GM11168 (cell line): Measurements from ENCODE around the gene PAEP.
"Not testable (repeated sequence)": the region's sequence is repeated elsewhere in the genome, so short reads cannot be mapped to it uniquely, and the experiment has no call there.

Experiments used
- in situ Hi-C: fragments of 300-500 bp; cut with MboI; formaldehyde crosslinking; loops from one replicate; pipeline ENCODE4 v1.12.0; 2022; ENCODE audit warnings: low sequenced_read_pairs; ENCODE audit not compliant: unreplicated experiment

PAEP gene

DNA sequence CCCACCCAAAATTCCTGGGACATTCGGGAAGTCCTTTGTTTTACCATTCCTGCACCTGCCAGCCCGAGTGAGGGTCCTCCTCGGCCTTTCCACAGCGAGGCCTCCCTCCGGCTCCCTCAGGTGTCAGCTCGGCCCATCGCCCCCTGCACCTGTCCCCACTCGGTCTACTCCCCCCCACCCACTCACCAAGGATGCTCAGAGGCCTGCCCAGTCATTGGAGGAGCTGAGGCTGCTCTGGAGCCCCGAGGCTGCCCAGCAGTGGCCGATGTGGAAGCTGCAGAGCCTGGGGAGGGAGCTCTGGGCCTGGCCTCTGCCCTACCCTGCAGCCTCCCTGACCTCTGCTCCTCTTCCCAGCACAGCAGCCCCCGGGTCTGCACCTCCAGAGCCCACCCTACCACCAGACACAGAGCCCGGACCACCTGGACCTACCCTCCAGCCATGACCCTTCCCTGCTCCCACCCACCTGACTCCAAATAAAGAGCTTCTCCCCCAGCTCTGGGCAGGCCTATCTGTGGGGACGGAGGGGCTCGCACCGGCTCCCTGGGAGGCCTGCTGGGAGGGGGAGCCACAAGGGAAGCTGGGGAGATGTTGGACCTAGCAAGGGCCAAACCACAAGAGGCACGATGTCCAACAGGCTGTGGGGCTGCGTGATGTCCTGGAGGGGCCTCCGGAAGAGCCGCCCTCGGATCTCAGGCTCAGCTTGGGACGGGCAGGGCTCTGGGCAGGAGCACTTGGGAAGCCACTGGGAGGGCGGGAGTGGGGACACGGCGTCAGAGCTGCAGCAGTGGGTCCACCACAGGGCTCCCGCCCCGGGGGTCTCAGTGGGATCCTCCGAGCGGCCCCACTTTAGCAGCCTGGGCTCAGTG, 11.8 kb upstream of the PAEP start:
- in situ Hi-C loops, result not testable (repeated sequence)

DNA sequence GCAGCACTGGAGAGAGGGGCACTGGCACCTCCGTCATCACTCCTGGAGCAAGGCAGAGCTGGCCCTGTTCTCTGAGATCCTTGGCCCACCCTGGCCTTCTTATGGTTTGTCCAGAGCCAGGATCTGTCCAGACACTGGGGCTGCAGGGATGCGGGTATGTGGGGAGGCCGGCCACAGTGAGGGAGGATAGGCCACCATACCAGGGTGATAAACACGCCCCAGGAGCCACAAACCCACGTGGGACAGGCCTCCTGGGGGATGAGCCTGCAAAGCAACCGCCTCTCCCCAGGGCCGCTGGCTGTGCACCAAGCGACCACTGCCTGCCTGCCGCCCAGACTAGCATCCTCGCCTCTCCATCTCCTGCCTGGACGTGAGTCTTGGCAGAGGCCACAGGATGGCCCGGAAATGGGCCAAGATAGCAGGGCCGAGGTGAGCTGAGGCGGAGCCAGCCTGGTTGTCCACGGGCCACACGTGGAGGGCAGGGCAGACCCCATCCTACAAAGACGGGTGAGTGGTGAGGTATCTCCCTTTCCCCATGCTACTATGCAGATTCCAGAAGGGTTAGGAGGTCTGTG, 11.1 kb upstream of the PAEP start:
- in situ Hi-C loops, result no loop called here

DNA sequence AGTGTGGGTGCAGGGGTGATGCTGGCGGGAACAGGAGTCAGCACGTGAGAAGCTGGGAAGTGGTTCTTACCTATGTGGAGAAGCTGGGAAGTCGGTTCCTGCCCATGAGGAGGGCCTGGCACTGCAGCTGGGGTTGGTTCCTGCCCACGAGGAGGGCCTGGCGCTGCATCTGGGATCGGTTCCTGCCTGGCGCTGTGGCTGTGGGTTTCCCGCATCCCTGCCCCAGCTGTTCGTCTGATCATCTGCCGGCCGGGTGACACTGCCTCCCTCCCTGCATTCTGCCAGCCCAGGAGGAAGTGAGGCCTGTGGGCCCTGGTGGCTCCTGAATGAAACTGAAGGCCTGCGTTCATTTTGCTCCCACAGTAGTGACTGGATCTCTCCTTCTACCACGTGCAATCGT, 10.5 kb upstream of the PAEP start:
- in situ Hi-C loops, result no loop called here

DNA sequence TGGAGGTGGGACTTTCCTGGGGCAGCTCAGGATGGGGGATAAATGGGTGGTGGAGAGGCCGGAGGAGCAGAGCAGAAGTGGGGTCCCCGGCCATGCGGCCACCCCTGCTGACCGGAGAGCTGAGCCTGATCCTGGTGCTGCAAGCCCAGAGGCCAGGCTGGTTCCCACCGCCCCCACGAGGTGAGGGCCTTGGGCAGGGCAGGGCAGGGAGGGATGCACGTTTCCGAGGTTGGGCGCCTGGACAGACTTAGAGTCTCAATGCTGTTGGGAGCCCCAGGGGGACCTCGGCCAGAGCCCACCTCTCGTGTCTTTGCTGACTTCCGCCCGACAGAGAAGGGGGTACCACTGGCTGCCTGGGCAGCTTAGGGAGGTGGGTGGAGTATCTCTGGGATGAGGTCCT, 10.1 kb upstream of the PAEP start:
- in situ Hi-C loops, result no loop called here

DNA sequence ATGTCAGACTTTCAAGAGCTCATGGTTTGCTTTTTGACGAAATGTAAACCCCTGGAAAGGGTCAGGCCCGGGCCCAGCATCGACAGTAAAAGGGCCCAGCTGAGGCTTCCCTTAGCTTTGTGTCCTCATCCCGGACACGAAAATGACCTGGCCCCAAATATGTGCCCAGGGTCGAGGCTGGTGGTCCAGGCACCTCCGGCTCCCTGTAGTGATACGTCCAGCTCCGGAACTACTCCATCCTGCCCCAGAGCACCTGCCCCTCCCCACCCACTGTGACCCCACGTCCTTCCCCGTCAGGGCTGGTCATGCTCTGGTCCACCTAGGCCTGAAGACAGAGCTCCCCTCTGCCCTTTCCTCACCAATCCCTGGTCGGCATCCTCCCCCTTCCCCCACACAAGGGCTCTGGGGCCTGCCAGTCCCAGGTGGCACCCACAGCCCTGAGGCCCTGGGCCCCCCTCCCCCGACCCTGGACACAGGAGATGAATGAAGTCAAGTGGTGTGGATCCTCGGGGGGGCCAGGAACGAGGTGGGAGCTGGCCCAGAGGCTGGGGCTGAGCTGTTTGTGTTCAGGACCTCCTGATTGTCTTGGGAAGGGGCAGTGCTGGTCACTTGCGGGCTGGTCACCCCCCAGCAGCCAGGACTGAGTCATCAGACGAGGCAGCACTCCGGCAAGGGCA, 9.4 kb upstream of the PAEP start:
- in situ Hi-C loops, result no loop called here

DNA sequence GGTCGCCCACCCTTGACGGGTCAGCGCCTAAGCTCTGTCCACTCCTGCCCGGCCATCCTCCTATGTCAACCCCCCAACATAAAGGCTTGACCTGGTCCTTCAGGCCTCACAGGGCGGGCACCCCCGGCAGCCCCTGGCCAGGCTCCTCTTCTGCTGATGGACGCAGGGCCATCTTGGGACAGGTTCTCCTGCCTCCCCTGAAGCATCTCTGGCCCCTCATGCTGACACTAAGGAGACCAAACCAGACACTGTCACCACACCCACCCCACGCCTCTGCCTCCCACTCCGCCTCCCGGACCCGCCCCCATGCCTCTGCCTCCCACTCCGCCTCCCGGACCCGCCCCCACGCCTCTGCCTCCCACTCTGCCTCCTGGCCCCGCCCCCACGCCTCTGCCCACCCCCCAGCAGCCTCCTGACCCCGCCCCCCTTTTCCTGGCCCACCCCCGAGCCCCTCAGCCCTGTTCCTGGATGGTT, 8.8 kb upstream of the PAEP start:
- in situ Hi-C loops, result no loop called here

DNA sequence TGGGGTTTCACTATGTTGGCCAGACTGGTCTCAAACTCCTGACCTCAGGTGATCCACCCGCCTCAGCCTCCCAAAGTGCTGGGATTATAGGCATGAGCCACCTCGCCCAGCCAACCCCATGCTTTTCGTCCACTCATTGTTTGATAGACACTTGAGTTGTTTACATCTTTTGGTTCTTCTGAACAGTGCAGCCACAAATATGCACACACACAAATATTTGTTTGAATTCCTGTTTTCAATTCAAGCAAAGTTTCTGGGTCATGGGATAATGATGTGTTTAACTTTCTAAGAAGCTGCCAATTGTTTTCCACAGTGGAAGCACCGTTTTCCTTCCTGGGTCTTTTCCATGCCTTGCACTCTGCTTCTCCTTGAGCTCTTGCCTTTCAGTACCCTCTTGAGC, 6.8 kb upstream of the PAEP start:
- in situ Hi-C loops, result no loop called here

GRCh38 chr9:135555203-135555602, 6.4 kb upstream of the PAEP start:
- in situ Hi-C loops, result no loop called here

- in situ Hi-C loops, result no loop called here
Measured at GRCh38 chr9:135555910-135556309, 5.6 kb upstream of the PAEP start.

GRCh38 chr9:135559606-135560005, 1.9 kb upstream of the PAEP start:
- in situ Hi-C loops, result no loop called here

DNA sequence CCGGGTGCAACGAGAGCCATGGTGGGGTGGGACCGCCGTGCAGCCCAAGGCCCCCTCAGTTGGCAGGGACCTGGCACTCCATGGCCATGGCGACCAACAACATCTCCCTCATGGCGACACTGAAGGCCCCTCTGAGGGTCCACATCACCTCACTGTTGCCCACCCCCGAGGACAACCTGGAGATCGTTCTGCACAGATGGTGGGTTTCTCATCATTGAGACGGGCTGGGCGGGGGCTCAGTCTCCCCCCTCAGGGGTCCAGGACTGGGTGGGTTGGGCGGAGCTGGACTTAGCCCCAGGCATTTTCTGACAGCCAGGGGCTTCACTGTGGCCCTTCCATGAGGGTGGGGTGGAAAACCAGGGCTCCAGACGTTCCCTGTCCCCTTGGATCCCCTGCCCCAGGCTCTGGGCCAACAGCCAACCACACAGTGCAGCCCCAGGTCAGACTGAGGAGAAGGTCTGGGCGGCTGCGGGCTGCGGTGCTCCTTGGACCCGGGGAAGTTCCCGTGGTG, 734 bp downstream of the PAEP start:
- in situ Hi-C loops, result no loop called here

- in situ Hi-C loops, result no loop called here
Measured at GRCh38 chr9:135563039-135563476, 1.5 kb downstream of the PAEP start.

GRCh38 chr9:135563858-135564257, 2.3 kb downstream of the PAEP start:
- in situ Hi-C loops, result no loop called here

DNA sequence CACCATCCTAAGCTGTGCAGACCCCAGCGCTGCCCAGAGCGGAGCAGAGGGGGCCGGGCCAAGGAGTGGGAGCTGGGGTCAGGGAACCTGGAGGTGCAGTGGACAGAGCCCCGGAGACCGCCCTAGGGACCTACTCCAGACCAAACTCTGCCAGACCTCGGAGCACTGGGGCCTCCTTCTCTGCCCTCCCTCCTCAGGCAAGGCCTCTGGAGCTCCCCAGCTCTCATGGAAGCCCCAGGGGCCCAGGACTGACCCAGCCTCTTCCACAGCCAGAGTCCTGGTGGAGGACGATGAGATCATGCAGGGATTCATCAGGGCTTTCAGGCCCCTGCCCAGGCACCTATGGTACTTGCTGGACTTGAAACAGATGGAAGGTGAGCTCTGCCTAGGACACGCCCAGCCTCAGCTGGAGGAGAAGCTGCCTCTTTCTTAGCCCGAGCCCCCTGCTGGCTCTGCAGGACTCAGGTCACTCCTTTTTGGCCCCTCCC, 3.6 kb downstream of the PAEP start:
- in situ Hi-C loops, result no loop called here

DNA sequence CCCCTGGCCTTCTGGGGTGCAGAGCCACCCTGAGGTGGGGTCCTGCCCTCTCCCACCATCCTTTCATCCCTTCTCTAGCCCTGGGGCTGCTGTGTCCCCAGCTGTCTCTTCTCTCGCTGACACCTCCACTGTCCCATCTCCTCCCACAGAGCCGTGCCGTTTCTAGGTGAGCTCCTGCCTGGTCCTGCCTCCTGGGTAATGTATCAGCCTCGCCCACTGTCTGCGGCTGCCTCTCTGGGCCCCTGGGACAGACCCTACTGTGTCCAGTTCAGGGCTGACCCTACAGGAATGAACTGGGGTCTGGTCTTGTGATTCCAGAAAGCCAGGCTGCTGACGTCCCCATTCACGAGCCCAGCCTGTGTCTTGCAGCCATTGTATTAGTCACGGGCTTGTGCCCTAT, 4.1 kb downstream of the PAEP start:
- in situ Hi-C loops, result no loop called here

DNA sequence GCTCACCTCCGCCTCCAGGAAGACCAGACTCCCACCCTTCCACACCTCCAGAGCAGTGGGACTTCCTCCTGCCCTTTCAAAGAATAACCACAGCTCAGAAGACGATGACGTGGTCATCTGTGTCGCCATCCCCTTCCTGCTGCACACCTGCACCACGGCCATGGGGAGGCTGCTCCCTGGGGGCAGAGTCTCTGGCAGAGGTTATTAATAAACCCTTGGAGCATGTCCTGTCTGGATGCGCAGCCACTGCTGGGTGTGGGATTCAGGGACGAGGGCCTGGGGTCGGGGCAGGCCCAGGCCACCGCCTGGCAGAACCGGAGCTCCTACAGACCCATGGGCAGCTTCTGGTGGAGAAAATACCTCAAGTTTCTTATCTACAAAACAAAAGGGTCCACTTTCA, 5.0 kb downstream of the PAEP start:
- in situ Hi-C loops, result no loop called here

GRCh38 chr9:135567311-135567710, 5.8 kb downstream of the PAEP start:
- in situ Hi-C loops, result no loop called here

DNA sequence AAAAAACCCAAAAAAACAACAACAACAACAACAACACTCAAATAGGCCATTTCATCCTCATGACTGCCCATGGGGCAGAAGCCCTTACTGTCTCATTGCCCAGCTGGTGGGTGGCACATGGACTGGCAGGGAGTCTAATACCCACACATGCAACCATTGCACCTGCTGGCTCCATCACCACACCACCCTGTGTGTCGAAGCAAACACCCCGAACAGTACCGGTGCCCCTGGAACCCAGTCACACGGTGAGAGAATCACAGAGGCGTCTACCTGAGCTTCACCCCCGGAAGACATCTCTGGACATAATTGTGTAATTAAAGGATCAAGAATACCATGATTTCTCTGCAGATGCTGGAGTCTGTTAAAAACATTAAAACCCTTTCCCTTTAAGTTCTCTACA, 6.5 kb downstream of the PAEP start:
- in situ Hi-C loops, result no loop called here

DNA sequence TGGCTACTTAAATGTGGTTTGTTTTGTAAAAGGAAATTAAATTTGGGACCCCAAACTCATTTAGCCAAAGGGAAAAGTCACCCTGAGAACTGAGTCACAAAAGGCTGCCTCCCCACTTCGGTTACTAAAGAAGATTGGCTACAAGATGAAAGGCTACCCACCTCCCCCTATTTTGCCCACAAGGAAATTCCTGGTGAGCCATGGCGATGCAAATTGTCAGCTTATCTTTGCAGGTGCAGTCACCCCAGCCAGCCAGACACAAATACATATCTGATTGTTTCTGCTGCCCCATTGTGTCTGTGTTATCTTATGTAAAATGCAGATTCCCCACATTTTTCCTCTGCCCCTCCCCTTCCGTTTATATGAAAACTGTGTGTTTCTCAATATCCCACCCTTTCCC, 8.9 kb downstream of the PAEP start:
- in situ Hi-C loops, result no loop called here

DNA sequence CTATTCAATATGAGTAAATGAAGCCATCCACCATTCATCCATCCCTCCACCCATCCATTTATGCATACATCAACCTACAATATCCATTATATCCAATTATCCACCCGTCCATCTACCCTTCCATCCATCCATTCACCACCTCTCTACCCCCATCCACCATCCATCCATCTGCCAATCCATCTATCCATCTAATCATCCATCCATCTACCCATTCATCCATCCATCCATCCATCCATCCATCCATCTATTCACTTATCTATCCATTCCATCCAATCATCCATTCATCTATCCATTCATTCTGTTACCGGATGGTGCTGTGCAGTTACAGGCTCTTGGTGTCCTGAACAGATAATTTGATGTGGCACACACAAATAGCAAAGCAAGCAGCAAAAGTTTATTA, 10.7 kb downstream of the PAEP start:
- in situ Hi-C loops, result no loop called here

DNA sequence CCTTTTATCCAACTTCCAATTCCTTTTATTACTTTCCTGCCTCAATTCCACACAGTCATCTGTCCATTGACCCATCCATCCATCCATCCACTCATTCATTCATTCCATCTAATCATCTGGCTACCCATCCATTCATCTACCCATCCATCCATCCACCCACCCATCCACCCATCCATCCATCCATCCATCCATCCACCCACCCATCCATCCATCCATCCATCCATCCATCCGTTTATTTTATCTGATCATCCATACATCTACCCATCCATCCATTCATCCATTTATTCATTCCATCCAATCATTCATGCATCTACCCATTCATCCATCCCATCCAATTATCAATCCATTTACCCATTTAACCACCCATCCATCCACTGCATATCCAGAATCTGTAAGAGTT, 11.6 kb downstream of the PAEP start:
- in situ Hi-C loops, result no loop called here
